Smooth muscle cell (in vitro differentiated cells): ENCODE results near the gene TRUB1. TPM values are rescaled to one million over a fixed set of nuclear protein-coding genes. Genes with fewer than 3 reads are reported as not detected.
A peak's percentile ranks its signal among the peaks of the same experiment; 100 is the strongest.

Experiments used
- DNase-seq: peaks from one replicate; lab custom pipeline; 2025; ENCODE audit not compliant: unreplicated experiment; lab: John Stamatoyannopoulos, UW
- H2AFZ ChIP-seq: fragments of 200-600 bp; sonication (generic); 2 replicates; pipeline ENCODE4 v1.6.0; 2016; ENCODE audit warnings: antibody characterized with exemption, low read depth, mild to moderate bottlenecking
- H3F3A ChIP-seq: fragments of 200-600 bp; sonication (generic); 2 replicates; pipeline ENCODE4 v1.6.0; 2017; ENCODE audit warnings: antibody characterized with exemption, low read depth
- H3K27ac ChIP-seq: fragments of 200-600 bp; sonication (generic); 2 replicates; pipeline ENCODE4 v1.5.1; 2016; ENCODE audit warnings: low read depth, mild to moderate bottlenecking
- H3K27me3 ChIP-seq: fragments of 200-600 bp; sonication (generic); 2 replicates; pipeline ENCODE4 v1.6.1; 2016; ENCODE audit warnings: low read depth, mild to moderate bottlenecking
- H3K36me3 ChIP-seq: fragments of 200-600 bp; sonication (generic); 2 replicates; pipeline ENCODE4 v1.5.1; 2016; ENCODE audit warnings: low read depth
- H3K4me1 ChIP-seq: fragments of 200-600 bp; sonication (generic); 2 replicates; pipeline ENCODE4 v1.5.1; 2016; ENCODE audit warnings: low read depth
- H3K4me2 ChIP-seq: fragments of 200-600 bp; sonication (generic); 2 replicates; pipeline ENCODE4 v1.6.0; 2016; ENCODE audit warnings: mild to moderate bottlenecking
- H3K4me3 ChIP-seq: fragments of 200-600 bp; sonication (generic); 2 replicates; pipeline ENCODE4 v1.5.1; 2016; ENCODE audit warnings: mild to moderate bottlenecking
- H3K79me2 ChIP-seq: fragments of 200-600 bp; sonication (generic); 2 replicates; pipeline ENCODE4 v1.6.0; 2016; ENCODE audit warnings: low read depth, mild to moderate bottlenecking
- H3K9ac ChIP-seq: fragments of 200-600 bp; sonication (generic); 2 replicates; pipeline ENCODE4 v1.6.0; 2016; ENCODE audit warnings: low read depth
- H3K9me3 ChIP-seq: fragments of 200-600 bp; sonication (generic); replicated peaks from 2 replicates; pipeline ENCODE4 v1.5.1; 2016; ENCODE audit warnings: low read depth
- H4K20me1 ChIP-seq: fragments of 200-600 bp; sonication (generic); 2 replicates; pipeline ENCODE4 v1.6.0; 2016; ENCODE audit warnings: low read depth
- WGBS: methylation state at CpG from one replicate; pipeline ENCODE4 v1.1.7; 2016; ENCODE audit warnings: low lambda C conversion rate; 5-methylcytosine and 5-hydroxymethylcytosine counted together
- polyA plus RNA-seq: library from polyadenylated mRNA; unstranded; fragments of >200 nt; fragmentation: Nextera tagmentation; extraction: Ambion mirVana; gene quantifications from 2 replicates; pipeline ENCODE4 v1.2.1, GENCODE V29; 2016
- total RNA-seq: library from RNA; depleted of rRNA; stranded (reverse); fragments of >200 nt; gene quantifications from 2 replicates; pipeline ENCODE4 v1.2.3, GENCODE V29; 2014
- TF ChIP-seq, protein P1 (sequence below): fragments of 200-600 bp; sonication (generic); IDR thresholded peaks from 2 replicates; pipeline ENCODE4 v1.5.1; 2017; ENCODE audit warnings: borderline replicate concordance, mild to moderate bottlenecking, antibody characterized with exemption; ENCODE audit not compliant: insufficient read depth, poor library complexity, severe bottlenecking

Gene TRUB1
- total and polyA plus RNA-seq, 2 experiments from 2014 or later = 10.8 to 25.4 TPM

DNA sequence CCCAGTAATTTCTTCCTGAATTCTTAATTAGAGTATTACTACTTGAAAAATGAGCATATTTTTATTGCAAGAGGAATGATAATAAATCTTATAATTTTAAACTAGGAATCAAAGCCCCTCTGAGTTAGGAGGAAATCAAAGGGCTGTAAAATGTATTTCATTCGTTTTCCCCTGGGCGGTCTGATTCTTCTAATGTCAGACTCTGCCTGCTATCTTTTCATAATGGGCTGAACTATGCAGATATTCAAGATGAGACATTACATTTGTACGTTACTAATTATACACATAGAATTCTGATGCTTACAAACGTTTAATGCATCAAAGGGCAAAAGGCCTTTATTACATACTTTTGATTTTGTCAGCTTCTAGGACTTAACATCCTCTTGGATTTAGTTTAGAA lies 16.0 kb upstream of the TRUB1 start:
- WGBS = 78% methylated on average over 4 of the region's 4 CpGs
- Histone ChIP-seq H3K27ac (no peak overlapping the region), H3K79me2 (no peaks in the 10 kb centered on the region), H2AFZ (peak overlapping the region; percentile 9), H3K4me1 (peaks cover 14% of the 10 kb centered on the region), H3K9ac (no peak overlapping the region), H3K27me3 (no peaks in the 10 kb centered on the region), H3K36me3 (no peaks in the 10 kb centered on the region), H3K4me2 (no peak overlapping the region), H3F3A (peaks cover 3% of the 10 kb centered on the region), H3K4me3 (no peak overlapping the region), H3K9me3 (no peaks in the 10 kb centered on the region), H4K20me1 (no peaks in the 10 kb centered on the region)
- TF ChIP-seq, protein P1, sequence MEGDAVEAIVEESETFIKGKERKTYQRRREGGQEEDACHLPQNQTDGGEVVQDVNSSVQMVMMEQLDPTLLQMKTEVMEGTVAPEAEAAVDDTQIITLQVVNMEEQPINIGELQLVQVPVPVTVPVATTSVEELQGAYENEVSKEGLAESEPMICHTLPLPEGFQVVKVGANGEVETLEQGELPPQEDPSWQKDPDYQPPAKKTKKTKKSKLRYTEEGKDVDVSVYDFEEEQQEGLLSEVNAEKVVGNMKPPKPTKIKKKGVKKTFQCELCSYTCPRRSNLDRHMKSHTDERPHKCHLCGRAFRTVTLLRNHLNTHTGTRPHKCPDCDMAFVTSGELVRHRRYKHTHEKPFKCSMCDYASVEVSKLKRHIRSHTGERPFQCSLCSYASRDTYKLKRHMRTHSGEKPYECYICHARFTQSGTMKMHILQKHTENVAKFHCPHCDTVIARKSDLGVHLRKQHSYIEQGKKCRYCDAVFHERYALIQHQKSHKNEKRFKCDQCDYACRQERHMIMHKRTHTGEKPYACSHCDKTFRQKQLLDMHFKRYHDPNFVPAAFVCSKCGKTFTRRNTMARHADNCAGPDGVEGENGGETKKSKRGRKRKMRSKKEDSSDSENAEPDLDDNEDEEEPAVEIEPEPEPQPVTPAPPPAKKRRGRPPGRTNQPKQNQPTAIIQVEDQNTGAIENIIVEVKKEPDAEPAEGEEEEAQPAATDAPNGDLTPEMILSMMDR = no peak
- DNase-seq = no peak

DNA sequence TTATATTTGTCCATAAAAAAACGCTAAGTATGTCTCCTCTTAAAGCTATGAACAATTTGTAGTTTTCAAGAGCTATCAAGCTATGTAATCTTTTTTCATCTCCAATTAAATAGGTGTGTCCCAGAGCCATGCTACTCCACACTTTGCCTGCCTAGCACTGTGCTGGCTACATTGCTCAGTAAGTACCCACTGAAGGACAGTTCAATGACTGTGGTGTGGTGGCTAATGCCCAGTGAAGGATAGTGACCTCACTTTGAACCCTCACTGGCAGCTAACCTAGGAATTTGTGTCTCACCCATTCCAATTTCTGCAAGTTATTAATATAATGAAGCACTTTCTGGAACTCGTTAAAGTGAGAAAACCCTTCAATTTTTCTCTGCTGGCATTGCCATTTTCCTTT lies 14.4 kb upstream of the TRUB1 start:
- Histone ChIP-seq H3K9ac (no peak overlapping the region), H3K9me3 (no peaks in the 10 kb centered on the region), H3K79me2 (no peaks in the 10 kb centered on the region), H3K27me3 (no peaks in the 10 kb centered on the region), H3K36me3 (no peaks in the 10 kb centered on the region), H3K4me1 (peaks cover 7% of the 10 kb centered on the region), H3F3A (no peaks in the 10 kb centered on the region), H4K20me1 (no peaks in the 10 kb centered on the region), H3K4me2 (no peak overlapping the region), H3K27ac (no peak overlapping the region), H3K4me3 (no peak overlapping the region), H2AFZ (no peak overlapping the region)
- no peak for DNase-seq
- TF ChIP-seq, protein P1 = no peak
- WGBS = 97% methylated on average over 2 of the region's 2 CpGs

- Histone ChIP-seq H3K36me3 (no peaks in the 10 kb centered on the region), H3K27ac (peak overlapping the region; percentile 50), H2AFZ (no peak overlapping the region), H3K9me3 (no peaks in the 10 kb centered on the region), H3K4me2 (peak overlapping the region; percentile 63), H3K9ac (peak overlapping the region; percentile 4), H3K27me3 (no peaks in the 10 kb centered on the region), H3K4me1 (peaks cover 6% of the 10 kb centered on the region), H3K4me3 (no peak overlapping the region), H4K20me1 (no peaks in the 10 kb centered on the region), H3F3A (no peaks in the 10 kb centered on the region), H3K79me2 (no peaks in the 10 kb centered on the region)
- TF ChIP-seq, protein P1 = no peak
- DNase-seq = no peak
- 35% methylated on average over 3 of the region's 3 CpGs for WGBS
These were observed 12.1 kb upstream of the TRUB1 start for GRCh38 chr10:114925587-114926586.
